ENCODE measurements around the gene AKAP6.

Gene AKAP6

DNA sequence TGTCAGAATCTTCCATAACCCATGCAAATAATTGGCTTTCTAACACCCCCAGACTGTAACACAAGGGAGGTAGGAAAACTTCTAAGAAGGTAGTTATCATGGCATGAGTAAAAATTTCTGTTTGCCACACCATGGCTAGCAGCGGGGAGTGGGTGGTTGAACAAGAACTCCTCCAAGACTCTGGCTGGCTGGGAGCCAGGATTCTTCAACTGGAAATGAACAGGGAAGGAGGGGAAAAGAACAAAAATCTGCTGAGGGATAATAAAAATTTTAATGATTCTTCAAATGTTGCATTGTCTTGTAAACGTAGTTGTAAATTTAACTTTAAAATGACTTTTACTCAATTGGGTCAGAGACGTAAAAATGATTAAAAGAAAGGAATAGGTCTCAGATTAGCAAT, 78.9 kb downstream of the AKAP6 start:
- TF ChIP-seq, protein P1, sequence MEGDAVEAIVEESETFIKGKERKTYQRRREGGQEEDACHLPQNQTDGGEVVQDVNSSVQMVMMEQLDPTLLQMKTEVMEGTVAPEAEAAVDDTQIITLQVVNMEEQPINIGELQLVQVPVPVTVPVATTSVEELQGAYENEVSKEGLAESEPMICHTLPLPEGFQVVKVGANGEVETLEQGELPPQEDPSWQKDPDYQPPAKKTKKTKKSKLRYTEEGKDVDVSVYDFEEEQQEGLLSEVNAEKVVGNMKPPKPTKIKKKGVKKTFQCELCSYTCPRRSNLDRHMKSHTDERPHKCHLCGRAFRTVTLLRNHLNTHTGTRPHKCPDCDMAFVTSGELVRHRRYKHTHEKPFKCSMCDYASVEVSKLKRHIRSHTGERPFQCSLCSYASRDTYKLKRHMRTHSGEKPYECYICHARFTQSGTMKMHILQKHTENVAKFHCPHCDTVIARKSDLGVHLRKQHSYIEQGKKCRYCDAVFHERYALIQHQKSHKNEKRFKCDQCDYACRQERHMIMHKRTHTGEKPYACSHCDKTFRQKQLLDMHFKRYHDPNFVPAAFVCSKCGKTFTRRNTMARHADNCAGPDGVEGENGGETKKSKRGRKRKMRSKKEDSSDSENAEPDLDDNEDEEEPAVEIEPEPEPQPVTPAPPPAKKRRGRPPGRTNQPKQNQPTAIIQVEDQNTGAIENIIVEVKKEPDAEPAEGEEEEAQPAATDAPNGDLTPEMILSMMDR (IDR thresholded peaks at IDR 0.05; ENCODE audit: insufficient read depth, low read depth, low read length, missing control alignments), result no peak
- no peak for DNase-seq (ENCODE audit: low read depth)
- H3K4me3 ChIP-seq (ENCODE audit: low read depth, low read length), result no peak overlapping the region

DNA sequence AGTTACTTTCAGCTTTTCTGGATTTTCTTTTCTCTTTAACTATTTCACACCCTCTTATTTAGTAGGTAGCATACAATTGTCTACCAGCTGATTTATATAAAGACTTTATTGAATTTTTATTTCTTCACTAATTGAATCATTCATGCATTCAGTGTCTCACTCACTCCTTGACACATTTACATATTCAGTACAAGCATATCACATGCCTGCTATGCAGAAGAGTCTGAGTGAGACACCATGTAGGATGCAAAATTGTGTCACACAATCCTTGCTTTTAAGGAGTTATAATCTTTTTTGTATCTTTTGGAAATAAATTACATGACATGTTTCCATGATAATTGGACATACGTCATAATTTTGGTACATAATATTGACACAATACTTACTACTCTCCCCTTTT, 83.0 kb downstream of the AKAP6 start:
- no peak overlapping the region for H3K4me3 ChIP-seq (ENCODE audit: low read depth, low read length)
- TF ChIP-seq, protein P1 (IDR thresholded peaks at IDR 0.05; ENCODE audit: insufficient read depth, low read depth, low read length, missing control alignments), result no peak
- DNase-seq (ENCODE audit: low read depth), result no peak

DNA sequence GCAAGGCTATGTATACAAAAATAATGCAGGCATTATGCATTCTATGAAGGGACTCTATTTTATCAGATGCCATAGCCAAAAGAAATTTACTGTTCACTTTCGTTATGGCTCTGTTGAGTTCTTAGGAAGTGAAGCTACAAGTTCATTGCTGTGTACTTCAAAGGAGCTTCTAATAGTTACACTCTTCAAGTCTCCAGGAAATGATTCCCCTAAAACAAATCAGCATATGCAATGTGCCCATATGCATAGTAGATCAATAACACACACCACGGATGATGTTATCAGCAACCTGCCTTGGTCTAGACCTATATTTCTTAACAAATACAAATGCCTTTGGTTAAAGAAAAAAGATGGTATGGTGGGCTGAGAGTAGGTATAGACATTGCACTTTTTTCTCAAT, 83.4 kb downstream of the AKAP6 start:
- H3K4me3 ChIP-seq (ENCODE audit: low read depth, low read length), result no peak overlapping the region
- no peak for DNase-seq (ENCODE audit: low read depth)
- TF ChIP-seq, protein P1 (IDR thresholded peaks at IDR 0.05; ENCODE audit: insufficient read depth, low read depth, low read length, missing control alignments), result no peak

DNA sequence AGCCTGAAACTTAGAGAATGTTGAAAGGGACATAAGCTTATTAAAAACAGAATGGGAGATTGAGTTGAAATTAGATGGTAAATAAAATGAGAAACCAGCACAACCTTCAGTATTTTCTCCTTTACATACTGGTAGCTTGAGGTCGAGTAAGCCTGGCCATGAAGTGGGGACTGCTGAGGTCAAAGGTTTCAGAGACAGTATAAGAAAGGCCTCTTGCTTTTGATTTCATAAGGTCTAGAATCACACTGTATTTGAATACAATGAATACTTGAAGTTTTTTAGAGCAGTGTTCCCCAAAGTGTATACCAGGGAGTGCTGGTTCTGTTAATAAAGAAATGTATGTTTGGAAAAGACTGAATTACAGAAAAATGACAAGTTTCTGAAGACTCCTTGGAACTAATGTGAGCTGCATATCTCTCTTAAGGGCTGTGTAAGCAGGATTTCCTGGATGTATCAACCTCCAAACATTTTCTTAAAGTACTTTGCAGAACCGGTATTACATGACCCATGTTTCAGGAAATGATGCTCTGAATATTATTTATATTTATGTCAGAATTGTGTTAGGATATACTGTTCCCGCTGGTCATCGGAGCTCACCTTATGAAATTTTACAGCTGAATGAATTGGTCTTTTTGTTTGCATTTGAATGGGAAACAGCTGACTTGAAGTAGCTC, 85.0 kb downstream of the AKAP6 start:
- DNase-seq (ENCODE audit: low read depth), result no peak
- no peak overlapping the region for H3K4me3 ChIP-seq (ENCODE audit: low read depth, low read length)
- TF ChIP-seq, protein P1 (IDR thresholded peaks at IDR 0.05; ENCODE audit: insufficient read depth, low read depth, low read length, missing control alignments), result no peak

DNA sequence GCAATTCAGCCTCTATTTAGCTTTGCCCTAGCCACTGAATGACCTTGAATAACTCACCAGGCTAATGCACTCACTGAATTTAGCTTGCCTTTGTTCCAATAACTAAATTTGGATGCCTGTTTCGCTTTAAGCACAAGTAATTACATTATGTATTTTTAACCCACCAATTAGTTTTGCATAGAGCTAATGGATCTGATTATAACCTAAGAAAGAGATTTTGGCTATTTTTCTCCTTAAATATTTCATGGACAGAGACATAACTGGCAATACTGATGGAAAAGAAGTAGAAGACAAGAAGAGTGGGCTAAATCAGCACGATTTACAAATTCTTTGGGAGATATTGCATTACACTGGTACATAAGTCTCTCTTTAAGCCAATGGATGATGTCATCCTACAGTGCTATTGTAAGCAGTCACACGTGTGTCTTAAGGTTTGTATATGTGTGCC, 85.7 kb downstream of the AKAP6 start:
- no peak overlapping the region for H3K4me3 ChIP-seq (ENCODE audit: low read depth, low read length)
- TF ChIP-seq, protein P1 (IDR thresholded peaks at IDR 0.05; ENCODE audit: insufficient read depth, low read depth, low read length, missing control alignments), result no peak
- no peak for DNase-seq (ENCODE audit: low read depth)

DNA sequence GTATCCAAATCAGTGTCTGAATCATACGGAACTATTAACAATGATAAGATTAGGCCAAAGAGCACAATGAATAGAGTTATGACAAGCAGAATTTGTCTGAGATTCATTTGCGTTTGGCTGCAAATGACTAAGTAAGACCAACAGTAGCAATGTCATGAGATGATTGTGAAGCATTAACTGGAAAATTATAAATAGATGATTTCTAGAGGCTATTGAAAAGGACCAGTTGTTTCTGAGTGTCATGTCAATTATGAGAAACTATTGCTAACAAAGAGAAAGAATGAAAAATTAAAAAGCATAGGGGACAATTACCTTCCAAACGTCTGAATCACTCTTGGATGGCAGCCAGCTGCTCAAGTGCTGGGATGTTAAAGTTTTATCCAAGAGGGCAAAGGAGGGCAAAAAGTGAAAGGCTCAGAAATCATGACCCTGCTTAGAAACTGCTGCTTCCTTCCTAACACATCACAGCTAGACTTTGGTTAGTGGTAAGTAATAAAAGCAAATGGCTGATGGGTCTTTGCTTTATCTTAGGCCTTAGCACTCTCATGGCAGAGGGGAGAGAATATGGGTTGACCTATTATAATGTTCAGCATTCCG, 89.0 kb downstream of the AKAP6 start:
- TF ChIP-seq, protein P1 (IDR thresholded peaks at IDR 0.05; ENCODE audit: insufficient read depth, low read depth, low read length, missing control alignments), result no peak
- DNase-seq (ENCODE audit: low read depth), result no peak
- no peak overlapping the region for H3K4me3 ChIP-seq (ENCODE audit: low read depth, low read length)

DNA sequence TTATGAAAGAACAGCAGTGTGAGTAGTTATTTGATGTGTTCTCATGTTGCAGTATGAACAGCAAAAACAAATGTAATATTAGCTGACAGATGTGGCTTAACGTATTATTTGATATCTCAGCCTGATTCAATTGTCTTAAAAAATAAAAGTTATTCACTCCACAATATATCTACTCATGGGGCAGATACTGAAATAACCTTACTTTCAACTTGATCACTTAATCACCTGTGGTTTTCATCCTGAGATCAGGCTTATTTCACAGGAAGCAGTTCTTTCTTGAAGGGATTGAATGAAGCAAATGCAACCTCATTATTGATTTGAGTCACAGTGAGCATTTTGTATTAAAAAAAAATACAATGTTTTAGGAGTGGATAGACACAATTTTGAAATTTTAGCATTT, 90.3 kb downstream of the AKAP6 start:
- no peak for DNase-seq (ENCODE audit: low read depth)
- H3K4me3 ChIP-seq (ENCODE audit: low read depth, low read length), result no peak overlapping the region
- TF ChIP-seq, protein P1 (IDR thresholded peaks at IDR 0.05; ENCODE audit: insufficient read depth, low read depth, low read length, missing control alignments), result no peak

Data from GM12865 (cell line).